Spleen (tissue), 7 donors: ENCODE results near the gene BCL2.

ENCODE experiments used
- POLR2A ChIP-seq, 3 donors: fragments of 450-650 bp; IDR thresholded peaks; one replicate each; pipeline ENCODE4 v1.5.1; 2017; ENCODE audit warnings: antibody characterized with exemption in 3 of 3, mild to moderate bottlenecking in 1 of 3
- POLR2AphosphoS5 ChIP-seq, 3 donors: sonication (generic); formaldehyde crosslinking; IDR thresholded peaks; one replicate each; pipeline ENCODE4 v1.5.1; 2017; ENCODE audit warnings: antibody characterized with exemption in 3 of 3
- TF ChIP-seq, protein P1 (sequence below), 11 experiments: fragments of 200-600 bp in 7 of 11; fragments of 450-650 bp in 4 of 11; sonication (generic) in 4 of 11; IDR thresholded peaks in 8 of 11; conservative IDR thresholded peaks in 3 of 11; 1 replicate in 7 of 11; 2 replicates in 4 of 11; pipeline versions ENCODE4 v1.4.0 to v1.8.0; 2016 to 2021; ENCODE audit warnings: antibody characterized with exemption in 11 of 11, inconsistent platforms in 4 of 11, mild to moderate bottlenecking in 1 of 11
- donor health status: DM: no; HTN: no; CAD: no; lungs with moderate emphysema.
- donor health status: DM: no; HTN: no; CAD: no.
- donor health status: DM: no; HTN: no; CAD: no.

GRCh38 chr18:63155169-63155852 lies 164.3 kb downstream of the BCL2 start:
- TF ChIP-seq, protein P1, sequence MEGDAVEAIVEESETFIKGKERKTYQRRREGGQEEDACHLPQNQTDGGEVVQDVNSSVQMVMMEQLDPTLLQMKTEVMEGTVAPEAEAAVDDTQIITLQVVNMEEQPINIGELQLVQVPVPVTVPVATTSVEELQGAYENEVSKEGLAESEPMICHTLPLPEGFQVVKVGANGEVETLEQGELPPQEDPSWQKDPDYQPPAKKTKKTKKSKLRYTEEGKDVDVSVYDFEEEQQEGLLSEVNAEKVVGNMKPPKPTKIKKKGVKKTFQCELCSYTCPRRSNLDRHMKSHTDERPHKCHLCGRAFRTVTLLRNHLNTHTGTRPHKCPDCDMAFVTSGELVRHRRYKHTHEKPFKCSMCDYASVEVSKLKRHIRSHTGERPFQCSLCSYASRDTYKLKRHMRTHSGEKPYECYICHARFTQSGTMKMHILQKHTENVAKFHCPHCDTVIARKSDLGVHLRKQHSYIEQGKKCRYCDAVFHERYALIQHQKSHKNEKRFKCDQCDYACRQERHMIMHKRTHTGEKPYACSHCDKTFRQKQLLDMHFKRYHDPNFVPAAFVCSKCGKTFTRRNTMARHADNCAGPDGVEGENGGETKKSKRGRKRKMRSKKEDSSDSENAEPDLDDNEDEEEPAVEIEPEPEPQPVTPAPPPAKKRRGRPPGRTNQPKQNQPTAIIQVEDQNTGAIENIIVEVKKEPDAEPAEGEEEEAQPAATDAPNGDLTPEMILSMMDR (IDR thresholded peaks at IDR 0.05 in 8 of 11, conservative IDR thresholded peaks at IDR 0.05 in 3 of 11): peak; percentile 66 to 95 (median 90)
- peak; percentile 74 to 84 (median 77) for TF ChIP-seq POLR2AphosphoS5 (IDR thresholded peaks at IDR 0.05)
- TF ChIP-seq POLR2A (IDR thresholded peaks at IDR 0.05): no peak
